ENCODE measurements around the gene CCDC85B. TPM values are rescaled to one million over a fixed set of nuclear protein-coding genes. Genes with fewer than 3 reads are reported as not detected.

CCDC85B gene
- total RNA-seq, 1 experiment from 2014 or later, result 85.4 TPM

- H3K4me1 ChIP-seq (ENCODE audit: control insufficient read depth, insufficient read depth, low read length), result peaks cover 14% of the 10 kb centered on the region
- BruUV-seq (replicated peaks), result no TSS peak
- no peaks in the 10 kb centered on the region for H3K27me3 ChIP-seq (ENCODE audit: control insufficient read depth, insufficient read depth, low read length)
- POLR2A ChIA-PET, result interaction anchor here (0.6 kb wide), 1 partner anchor 76 kb away, joined by 4 read pairs; no protein-coding TSS in a partner anchor
- H3K36me3 ChIP-seq (ENCODE audit: control insufficient read depth, insufficient read depth, low read length), result no peaks in the 10 kb centered on the region
- no peak overlapping the region for H3K27ac ChIP-seq (ENCODE audit: low read length)
- no peaks in the 10 kb centered on the region for H3K9me3 ChIP-seq (ENCODE audit: control insufficient read depth, insufficient read depth, low read depth, low read length)
- in situ Hi-C loops (cut with HindIII; ENCODE audit: low pct_unique_long_range_greater_than_20kb, low sequenced_read_pairs) (no loop called here), intact Hi-C loops (cut with micrococcal nuclease; ENCODE audit: unreplicated experiment) (no loop called here)
- H3K4me3 ChIP-seq (ENCODE audit: low read depth in 2 of 2, low read length in 2 of 2), result no peak overlapping the region
- no peak for ATAC-seq
- CTCF ChIA-PET, result no interaction called here
- no peak for TF ChIP-seq TCF7L2 (IDR thresholded peaks at IDR 0.05; ENCODE audit: low read depth, low read length)
- no peak for TF ChIP-seq REST (IDR thresholded peaks at IDR 0.05; ENCODE audit: insufficient read depth in 1 of 2, low read depth in 2 of 2, low read length in 1 of 2)
- TF ChIP-seq SIN3A (IDR thresholded peaks at IDR 0.05; ENCODE audit: borderline replicate concordance, insufficient read depth, low read depth, low read length), result no peak
- no peak for TF ChIP-seq POLR2AphosphoS5 (IDR thresholded peaks at IDR 0.05; ENCODE audit: low read depth, low read length)
- no peak for TF ChIP-seq CTCF (IDR thresholded peaks at IDR 0.05)
- no peak for DNase-seq (ENCODE audit: low read depth, low spot score)
Observed at GRCh38 chr11:65928667-65929066, 38.2 kb downstream of the CCDC85B start.

- intact Hi-C loops (cut with micrococcal nuclease; ENCODE audit: unreplicated experiment), result no loop called here
- no peak overlapping the region for H3K27ac ChIP-seq (ENCODE audit: low read length)
- ChIA-PET POLR2A (interaction anchor here (0.6 kb wide), 1 partner anchor 31 kb away, joined by 3 read pairs; the partner anchor contains the start of gene FOSL1), CTCF (interaction anchor here (0.6 to 1.5 kb wide), 3 partner anchors 39 to 47 kb away, joined by 3 to 16 read pairs (median 5); partner anchors contain the start of gene FIBP)
- H3K36me3 ChIP-seq (ENCODE audit: control insufficient read depth, insufficient read depth, low read length), result no peaks in the 10 kb centered on the region
- no peak for DNase-seq (ENCODE audit: low read depth, low spot score)
- ATAC-seq, result peak; percentile 53
- no peak overlapping the region for H3K4me3 ChIP-seq (ENCODE audit: low read depth in 2 of 2, low read length in 2 of 2)
- no peaks in the 10 kb centered on the region for H3K9me3 ChIP-seq (ENCODE audit: control insufficient read depth, insufficient read depth, low read depth, low read length)
- no TSS peak for BruUV-seq (replicated peaks)
- H3K4me1 ChIP-seq (ENCODE audit: control insufficient read depth, insufficient read depth, low read length), result peaks cover 10% of the 10 kb centered on the region
- in situ Hi-C loops (cut with HindIII; ENCODE audit: low pct_unique_long_range_greater_than_20kb, low sequenced_read_pairs), result no loop called here
- no peaks in the 10 kb centered on the region for H3K27me3 ChIP-seq (ENCODE audit: control insufficient read depth, insufficient read depth, low read length)
- no peak for TF ChIP-seq TCF7L2 (IDR thresholded peaks at IDR 0.05; ENCODE audit: low read depth, low read length)
- no peak for TF ChIP-seq POLR2AphosphoS5 (IDR thresholded peaks at IDR 0.05; ENCODE audit: low read depth, low read length)
- TF ChIP-seq REST (IDR thresholded peaks at IDR 0.05; ENCODE audit: insufficient read depth in 1 of 2, low read depth in 2 of 2, low read length in 1 of 2), result no peak
- TF ChIP-seq SIN3A (IDR thresholded peaks at IDR 0.05; ENCODE audit: borderline replicate concordance, insufficient read depth, low read depth, low read length), result no peak
- TF ChIP-seq CTCF (IDR thresholded peaks at IDR 0.05), result no peak
Observed at GRCh38 chr11:65931773-65932557, 41.5 kb downstream of the CCDC85B start.

Measured in Panc1 (cell line).